SK-N-SH treated with all-trans-retinoic acid at 6 μM for 48 hours (cell line): ENCODE results near the gene CEMIP2.

Source experiments
- ARNTL ChIP-seq: fragments of 450-650 bp; formaldehyde crosslinking; IDR thresholded peaks from 2 replicates; pipeline ENCODE4 v1.5.0; 2020; ENCODE audit warnings: low read depth, mild to moderate bottlenecking, moderate library complexity, borderline replicate concordance
- POU6F1 ChIP-seq: fragments of 250-450 bp; sonication (Bioruptor Pico); IDR thresholded peaks from 2 replicates; pipeline ENCODE4 v1.8.0; 2021; ENCODE audit warnings: low read depth, mild to moderate bottlenecking, moderate library complexity, borderline replicate concordance
- ZNF70 ChIP-seq: fragments of 450-650 bp; formaldehyde crosslinking; IDR thresholded peaks from 2 replicates; pipeline ENCODE4 v1.5.0; 2020; ENCODE audit warnings: mild to moderate bottlenecking, moderate library complexity
- TF ChIP-seq, protein P1 (sequence below): fragments of 250-450 bp; sonication (Bioruptor Pico); IDR thresholded peaks from 2 replicates; pipeline ENCODE4 v1.8.0; 2020; ENCODE audit warnings: mild to moderate bottlenecking, moderate library complexity, borderline replicate concordance

DNA sequence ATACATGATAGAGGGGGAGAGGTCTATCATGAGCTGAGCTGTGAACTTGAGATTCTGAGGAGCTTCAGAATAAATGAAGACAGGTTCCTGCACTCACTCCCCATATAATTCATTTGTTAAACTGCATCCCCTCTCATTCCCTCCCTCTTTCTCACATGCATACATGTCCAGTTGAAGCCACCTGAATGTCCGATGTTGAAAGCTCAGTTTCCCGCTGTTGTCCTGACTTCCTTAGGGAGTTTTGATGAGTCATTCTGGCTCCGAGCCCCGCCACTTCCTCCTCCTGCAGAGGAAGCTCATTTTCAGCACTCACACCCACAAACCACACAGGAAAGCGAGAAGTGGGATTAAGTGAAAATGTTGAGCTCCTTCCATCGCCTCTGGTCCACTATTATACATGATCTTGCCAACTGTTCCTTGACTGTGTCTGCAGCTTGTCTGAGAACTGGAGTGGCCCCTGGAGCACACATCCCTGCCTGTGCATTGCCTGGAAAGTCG lies 121.2 kb downstream of the CEMIP2 start:
- TF ChIP-seq ZNF70 (CRISPR knock-in tag): no peak
- TF ChIP-seq POU6F1 (CRISPR knock-in tag): no peak
- TF ChIP-seq, protein P1, sequence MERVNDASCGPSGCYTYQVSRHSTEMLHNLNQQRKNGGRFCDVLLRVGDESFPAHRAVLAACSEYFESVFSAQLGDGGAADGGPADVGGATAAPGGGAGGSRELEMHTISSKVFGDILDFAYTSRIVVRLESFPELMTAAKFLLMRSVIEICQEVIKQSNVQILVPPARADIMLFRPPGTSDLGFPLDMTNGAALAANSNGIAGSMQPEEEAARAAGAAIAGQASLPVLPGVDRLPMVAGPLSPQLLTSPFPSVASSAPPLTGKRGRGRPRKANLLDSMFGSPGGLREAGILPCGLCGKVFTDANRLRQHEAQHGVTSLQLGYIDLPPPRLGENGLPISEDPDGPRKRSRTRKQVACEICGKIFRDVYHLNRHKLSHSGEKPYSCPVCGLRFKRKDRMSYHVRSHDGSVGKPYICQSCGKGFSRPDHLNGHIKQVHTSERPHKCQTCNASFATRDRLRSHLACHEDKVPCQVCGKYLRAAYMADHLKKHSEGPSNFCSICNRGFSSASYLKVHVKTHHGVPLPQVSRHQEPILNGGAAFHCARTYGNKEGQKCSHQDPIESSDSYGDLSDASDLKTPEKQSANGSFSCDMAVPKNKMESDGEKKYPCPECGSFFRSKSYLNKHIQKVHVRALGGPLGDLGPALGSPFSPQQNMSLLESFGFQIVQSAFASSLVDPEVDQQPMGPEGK (CRISPR knock-in tag): no peak
- no peak for TF ChIP-seq ARNTL (CRISPR knock-in tag)
